A549 (cell line): ENCODE results near the gene TMEM41B.

ENCODE experiments used
- CTCF ChIP-seq: fragments of >200 bp; sonication (Bioruptor Twin); formaldehyde crosslinking; IDR thresholded peaks from 3 replicates; pipeline ENCODE4 v1.5.1; 2016
- MAFK ChIP-seq: fragments of 450-650 bp; IDR thresholded peaks from 2 replicates; pipeline ENCODE4 v1.6.1; 2014; ENCODE audit not compliant: partially characterized antibody
- POLR2A ChIP-seq: IDR thresholded peaks from 2 replicates; pipeline ENCODE4 v1.6.1; 2012; ENCODE audit warnings: mild to moderate bottlenecking, low read length
- RARB ChIP-seq: fragments of 250-450 bp; sonication (Bioruptor Pico); IDR thresholded peaks from 2 replicates; pipeline ENCODE4 v1.8.0; 2021; ENCODE audit warnings: mild to moderate bottlenecking, moderate library complexity
- TF ChIP-seq, protein P1 (sequence below): IDR thresholded peaks from 2 replicates; pipeline ENCODE4 v1.6.1; 2012

DNA sequence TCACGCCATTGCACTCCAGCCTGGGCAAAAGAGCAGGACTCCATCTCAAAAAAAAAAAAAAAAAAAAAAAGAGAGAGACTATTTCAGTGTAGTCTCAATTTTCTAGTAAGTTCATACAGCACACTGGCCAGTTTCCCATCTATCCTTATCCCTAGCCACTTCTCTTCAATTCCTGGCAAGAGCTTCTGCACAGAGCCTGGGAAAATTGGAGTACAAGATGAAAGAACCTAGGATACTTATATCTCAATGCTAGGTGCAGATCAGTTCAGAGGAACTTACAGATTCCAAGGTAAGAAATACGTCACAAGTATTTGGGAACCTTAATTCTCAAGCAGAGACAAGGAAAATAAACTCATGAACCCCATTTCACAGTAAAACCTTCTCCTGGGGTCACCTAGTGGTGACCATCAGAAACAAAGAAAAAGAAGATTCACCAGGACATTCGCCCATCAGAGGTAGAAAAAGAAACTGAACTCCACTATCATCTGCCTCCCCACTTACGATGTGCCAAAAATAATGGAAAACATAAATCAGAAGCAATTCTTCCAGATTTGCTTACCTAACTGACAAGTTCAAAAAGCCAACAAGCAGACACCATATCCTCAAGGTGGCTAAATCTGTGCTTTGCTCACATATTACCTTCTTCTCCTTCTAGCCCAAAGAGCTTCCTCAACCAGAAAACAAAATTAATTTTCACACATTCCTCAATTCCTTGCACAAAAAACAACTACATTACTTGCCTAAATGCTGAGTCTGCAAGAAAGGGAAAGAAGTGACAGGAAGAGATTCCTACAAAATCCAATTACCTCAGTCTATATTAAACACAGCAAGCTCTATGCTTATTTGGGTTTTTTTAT, 54.2 kb downstream of the TMEM41B start:
- no peak for TF ChIP-seq RARB (CRISPR knock-in tag)
- peak; percentile 45 for TF ChIP-seq CTCF
- no peak for TF ChIP-seq POLR2A
- peak; percentile 95 for TF ChIP-seq MAFK
- TF ChIP-seq, protein P1, sequence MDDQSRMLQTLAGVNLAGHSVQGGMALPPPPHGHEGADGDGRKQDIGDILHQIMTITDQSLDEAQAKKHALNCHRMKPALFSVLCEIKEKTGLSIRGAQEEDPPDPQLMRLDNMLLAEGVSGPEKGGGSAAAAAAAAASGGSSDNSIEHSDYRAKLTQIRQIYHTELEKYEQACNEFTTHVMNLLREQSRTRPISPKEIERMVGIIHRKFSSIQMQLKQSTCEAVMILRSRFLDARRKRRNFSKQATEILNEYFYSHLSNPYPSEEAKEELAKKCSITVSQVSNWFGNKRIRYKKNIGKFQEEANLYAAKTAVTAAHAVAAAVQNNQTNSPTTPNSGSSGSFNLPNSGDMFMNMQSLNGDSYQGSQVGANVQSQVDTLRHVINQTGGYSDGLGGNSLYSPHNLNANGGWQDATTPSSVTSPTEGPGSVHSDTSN = no peak
